Measurements from ENCODE around the gene CDKAL1.

- TF ChIP-seq CBX8 (IDR thresholded peaks at IDR 0.05; ENCODE audit: borderline replicate concordance, extremely low read depth, low read depth, low read length, poor library complexity, severe bottlenecking), result no peak
- no peak for TF ChIP-seq RFX5 (IDR thresholded peaks at IDR 0.05; ENCODE audit: low read depth, low read length)
- no peak for TF ChIP-seq CBX5 (IDR thresholded peaks at IDR 0.05; ENCODE audit: borderline replicate concordance, low read depth)
- TF ChIP-seq ZNF124 (CRISPR knock-in tag; IDR thresholded peaks at IDR 0.05), result no peak
- TF ChIP-seq CTCF (IDR thresholded peaks at IDR 0.05 in 2 of 3, conservative IDR thresholded peaks at IDR 0.05 in 1 of 3; ENCODE audit: insufficient read depth in 2 of 3, low read depth in 1 of 3, low read length in 3 of 3), result no peak
- no peak for TF ChIP-seq REST (IDR thresholded peaks at IDR 0.05; ENCODE audit: borderline replicate concordance)
- no peak for TF ChIP-seq REST (CRISPR knock-in tag; IDR thresholded peaks at IDR 0.05; ENCODE audit: low read depth)
- TF ChIP-seq YY1 (IDR thresholded peaks at IDR 0.05; ENCODE audit: borderline replicate concordance in 1 of 3, control insufficient read depth in 1 of 3, extremely low read depth in 1 of 3, insufficient read depth in 3 of 3, insufficient read length in 1 of 3, insufficient replicate concordance in 2 of 3, low read depth in 1 of 3, low read length in 2 of 3), result no peak
- TF ChIP-seq FOXA1 (IDR thresholded peaks at IDR 0.05; ENCODE audit: borderline replicate concordance), result no peak
- TF ChIP-seq ZNF639 (CRISPR knock-in tag; conservative IDR thresholded peaks at IDR 0.05 in 1 of 2, IDR thresholded peaks at IDR 0.05 in 1 of 2), result no peak
- TF ChIP-seq EZH2 (IDR thresholded peaks at IDR 0.05; ENCODE audit: borderline replicate concordance, low read depth, low read length), result no peak
- no peak for TF ChIP-seq SRSF1 (IDR thresholded peaks at IDR 0.05; ENCODE audit: low read depth, low read length)
Measured at GRCh38 chr6:21121636-21122136, 587.4 kb downstream of the CDKAL1 start.

Data from K562 (cell line).